Activated T-helper 9 cell treated with anti-CD3 and anti-CD28 coated beads, Interleukin-2, amount 50 U/mL, for 16 hours (primary cell): ENCODE measurements around the gene UBE3D.
"Not testable (repeated sequence)": the region's sequence is repeated elsewhere in the genome, so short reads cannot be mapped to it uniquely, and the experiment has no call there.

ENCODE experiments used
- DNase-seq: peaks from one replicate; pipeline ENCODE4 v3.0.0-alpha.2; 2020; ENCODE audit warnings: low read depth

The UBE3D gene

DNA sequence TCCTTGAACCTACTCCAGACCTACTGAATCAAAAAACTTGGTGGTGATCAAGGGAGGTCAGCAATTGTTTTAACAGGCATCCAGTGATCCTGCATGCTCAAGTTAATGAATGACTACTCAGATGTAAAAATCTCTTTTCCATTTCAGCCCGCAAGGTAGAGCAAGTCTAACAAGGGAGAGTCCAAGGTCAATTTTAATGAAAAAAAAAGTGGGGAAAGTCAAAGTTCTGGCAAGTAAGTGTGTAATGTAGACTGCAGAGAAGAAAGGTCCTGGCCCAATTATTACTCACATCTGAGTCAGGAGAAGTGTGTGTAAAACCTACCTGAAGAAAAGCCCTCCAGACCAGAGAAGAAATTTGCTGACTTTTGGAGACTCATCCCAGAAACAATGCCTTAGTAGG is 193.5 kb downstream of the UBE3D start:
- no peak for DNase-seq

DNA sequence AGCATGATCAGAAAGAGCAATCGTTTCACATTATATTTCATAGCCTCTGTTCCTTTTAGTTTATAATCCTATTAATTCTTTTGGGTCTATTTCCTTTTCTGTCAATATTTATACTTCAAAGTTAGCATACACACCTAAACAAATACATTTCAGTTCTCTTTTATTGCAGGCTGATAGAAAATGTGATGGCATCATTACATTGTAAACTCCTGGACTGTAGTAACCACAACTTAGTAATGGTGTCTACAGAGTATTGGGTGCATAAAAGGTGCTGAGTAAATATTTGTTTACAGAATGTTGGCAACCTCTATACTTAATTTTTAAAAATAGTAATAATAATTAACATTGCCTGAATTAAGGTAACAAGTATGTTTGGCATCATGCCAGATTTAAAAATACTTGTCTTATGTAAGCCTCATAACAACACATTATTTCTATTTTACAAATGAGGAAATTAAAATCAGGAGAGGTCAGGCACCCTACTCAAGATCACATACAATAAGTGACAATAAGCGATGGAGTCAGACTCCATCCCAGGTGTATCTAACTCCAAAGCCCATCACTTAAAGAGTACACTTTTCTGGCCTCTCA is 195.0 kb downstream of the UBE3D start:
- DNase-seq: no peak

DNA sequence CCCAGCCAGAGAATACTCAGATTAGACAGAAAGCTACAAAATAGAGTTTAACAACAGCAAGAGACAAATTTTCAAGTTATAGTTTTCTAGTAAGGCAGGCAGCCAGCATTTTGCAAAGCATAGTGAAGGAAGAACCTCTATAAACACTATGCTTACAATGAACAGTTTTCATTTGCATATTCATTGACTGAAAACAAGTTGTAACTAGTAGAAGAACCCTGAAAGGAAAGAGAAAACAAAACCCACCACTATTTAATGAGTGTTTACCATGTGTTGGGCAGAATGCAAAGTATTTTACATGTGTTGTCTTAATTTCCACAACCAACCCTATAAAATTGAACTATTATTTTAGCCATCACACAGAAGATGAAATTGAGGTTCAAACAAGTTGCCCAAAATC is 196.1 kb downstream of the UBE3D start:
- no peak for DNase-seq

DNA sequence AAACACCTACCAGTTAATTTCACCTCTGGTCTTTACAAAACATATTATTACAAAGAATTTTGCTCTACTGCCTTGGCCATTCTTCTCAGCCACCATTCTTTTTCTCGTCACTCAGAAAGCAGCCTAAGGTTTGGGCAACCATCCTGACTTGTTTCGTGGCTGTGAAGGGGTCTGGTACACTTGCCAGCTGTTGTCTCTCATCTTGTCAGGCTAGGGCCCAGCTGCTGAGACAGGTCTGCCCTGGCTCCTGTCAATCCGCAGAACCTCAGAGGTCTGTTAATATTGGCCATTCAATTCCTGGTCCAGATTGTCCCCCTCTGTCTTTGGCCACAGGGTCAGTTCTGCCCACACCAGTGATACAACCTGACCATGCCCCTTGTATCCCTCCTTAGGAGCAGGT is 197.7 kb downstream of the UBE3D start:
- DNase-seq: no peak

DNA sequence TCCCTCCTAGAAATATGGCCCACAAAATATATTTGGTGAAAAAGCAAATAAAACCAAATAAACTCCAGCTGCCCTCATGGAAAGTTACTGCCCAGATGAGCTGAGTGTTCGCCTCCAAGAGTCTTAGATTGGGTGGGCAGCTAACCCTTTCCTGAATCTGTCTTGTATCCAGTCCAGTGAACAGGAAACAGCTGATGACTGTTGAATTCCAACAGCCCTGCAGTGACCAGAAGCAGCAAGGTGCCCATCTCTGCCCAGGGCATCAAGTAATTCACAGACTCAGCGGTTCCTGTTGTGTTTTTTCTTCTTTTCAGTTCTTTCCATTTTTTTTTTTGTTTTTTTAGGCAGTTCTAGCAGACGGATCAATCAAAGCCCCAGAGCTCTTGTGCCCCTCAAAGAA is 199.2 kb downstream of the UBE3D start:
- no peak for DNase-seq

DNA sequence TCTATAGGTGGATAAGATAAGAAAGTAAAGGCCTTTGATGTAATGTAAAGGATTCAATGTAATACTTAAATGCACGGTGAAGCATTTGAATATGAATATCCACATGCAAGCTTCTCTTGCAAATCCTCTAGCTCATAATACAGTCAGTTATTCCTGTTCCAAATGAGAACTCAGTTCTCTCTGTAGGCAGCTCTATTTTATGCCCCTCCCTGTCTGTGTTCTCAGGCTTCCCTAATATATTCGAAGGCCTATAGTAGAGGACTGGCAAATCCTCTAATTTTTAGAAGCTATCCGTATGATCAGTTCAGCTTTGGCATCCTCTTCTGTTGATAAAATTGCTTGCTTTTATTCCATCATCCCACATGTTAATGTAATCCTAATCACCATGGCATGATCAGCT is 200.2 kb downstream of the UBE3D start:
- DNase-seq: no peak

DNA sequence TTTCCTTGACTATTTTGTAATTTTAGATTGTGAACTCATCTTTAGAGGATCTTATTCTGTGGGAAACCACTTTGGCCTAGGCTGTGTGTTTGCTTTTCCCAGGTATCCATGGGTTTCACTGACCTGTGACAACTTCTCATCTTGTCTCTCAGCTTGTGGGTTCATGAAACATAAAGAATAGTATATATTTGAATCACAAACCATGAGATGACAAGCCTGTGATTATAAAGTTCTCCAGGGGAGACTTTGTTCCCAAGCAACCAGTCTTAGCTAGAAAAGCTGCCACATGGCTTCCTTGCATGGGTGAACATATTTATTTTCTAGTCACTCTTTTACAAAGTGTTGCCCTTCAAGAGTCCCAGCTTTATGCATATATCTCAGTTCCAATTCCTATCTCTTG is 201.9 kb downstream of the UBE3D start:
- DNase-seq: no peak

DNA sequence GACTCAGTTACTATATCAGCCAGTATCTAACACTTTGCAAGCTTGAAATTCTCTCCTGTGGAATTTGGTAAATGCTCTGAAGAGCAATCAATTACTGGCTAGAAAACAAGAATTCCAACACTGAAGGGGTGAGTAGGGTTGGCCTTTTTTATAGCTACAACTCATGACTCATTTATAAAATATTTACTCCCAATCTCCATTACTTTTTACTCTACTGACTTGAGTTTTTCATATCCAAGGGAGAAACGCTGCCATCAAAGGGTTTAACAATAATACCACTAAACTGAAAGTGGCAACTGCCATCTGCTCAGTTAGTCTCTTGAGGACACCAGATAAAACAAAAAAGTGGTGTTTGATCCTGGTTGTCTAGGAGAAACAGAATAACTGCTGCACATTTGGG is 203.1 kb downstream of the UBE3D start:
- no peak for DNase-seq

DNA sequence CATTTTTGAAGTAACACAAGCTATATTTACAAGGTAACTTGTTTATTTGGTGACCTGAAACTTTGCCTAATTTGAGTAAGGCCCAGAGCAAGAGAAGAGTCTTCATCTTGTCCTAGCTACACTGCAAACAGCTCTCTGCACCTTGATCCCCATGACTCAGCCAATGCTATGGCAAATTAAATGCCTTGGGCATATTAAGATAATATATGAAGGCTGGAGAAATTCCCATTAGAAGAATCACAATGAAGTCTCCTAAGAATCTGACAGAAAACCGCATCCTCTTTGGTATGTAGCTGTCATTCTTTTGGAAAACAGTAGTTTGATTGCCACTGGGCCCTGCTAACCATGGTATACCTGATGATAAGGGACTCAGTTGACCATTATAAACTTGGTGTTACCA is 204.5 kb downstream of the UBE3D start:
- DNase-seq: no peak

DNA sequence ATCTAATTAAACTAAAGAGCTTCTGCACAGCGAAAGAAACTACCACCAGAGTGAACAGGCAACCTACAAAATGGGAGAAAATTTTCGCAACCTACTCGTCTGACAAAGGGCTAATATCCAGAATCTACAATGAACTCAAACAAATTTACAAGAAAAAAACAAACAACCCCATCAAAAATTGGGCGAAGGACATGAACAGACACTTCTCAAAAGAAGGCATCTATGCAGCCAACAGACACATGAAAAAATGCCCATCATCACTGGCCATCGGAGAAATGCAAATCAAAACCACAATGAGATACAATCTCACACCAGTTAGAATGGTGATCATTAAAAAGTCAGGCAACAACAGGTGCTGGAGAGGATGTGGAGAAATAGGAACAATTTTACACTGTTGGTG is 209.6 kb downstream of the UBE3D start:
- not testable (repeated sequence) for DNase-seq

DNA sequence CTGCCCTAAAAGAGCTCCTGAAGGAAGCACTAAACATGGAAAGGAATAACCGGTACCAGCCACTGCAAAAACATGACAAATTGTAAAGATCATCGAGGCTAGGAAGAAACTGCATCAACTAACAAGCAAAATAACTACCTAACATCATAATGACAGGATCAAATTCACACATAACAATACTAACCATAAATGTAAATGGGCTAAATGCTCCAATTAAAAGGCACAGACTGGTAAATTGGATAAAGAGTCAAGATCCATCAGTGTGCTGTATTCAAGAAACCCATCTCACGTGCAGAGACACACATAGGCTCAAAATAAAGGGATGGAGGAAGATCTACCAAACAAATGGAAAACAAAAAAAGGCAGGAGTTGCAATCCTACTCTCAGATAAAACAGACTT is 212.7 kb downstream of the UBE3D start:
- not testable (repeated sequence) for DNase-seq

DNA sequence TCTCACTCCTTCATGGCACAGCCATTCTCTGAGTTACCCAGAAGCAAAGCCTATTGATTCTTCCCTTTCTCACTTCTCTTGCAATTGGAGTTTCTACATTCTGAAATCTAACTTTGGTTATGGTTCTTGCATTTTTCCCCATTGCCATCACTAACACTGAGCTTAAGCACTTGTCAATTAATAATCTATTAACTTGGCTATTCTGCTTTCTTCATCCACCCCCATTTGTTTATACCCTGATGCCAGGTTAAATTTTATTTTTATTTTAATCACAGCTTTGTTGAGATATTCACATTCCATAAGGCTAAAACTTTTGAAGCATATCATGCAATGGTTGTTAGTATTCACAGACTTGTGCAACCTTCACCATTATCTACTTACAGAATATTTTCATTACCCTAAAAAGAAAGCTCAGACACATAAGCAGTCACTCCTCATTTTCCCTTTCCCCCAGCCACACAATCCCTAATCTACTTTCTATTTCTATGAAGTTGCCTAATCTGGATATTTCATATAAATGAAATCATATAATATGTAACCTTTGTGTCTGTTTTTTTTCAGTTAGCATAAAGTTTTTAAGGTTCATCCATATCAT is 222.3 kb downstream of the UBE3D start:
- no peak for DNase-seq

DNA sequence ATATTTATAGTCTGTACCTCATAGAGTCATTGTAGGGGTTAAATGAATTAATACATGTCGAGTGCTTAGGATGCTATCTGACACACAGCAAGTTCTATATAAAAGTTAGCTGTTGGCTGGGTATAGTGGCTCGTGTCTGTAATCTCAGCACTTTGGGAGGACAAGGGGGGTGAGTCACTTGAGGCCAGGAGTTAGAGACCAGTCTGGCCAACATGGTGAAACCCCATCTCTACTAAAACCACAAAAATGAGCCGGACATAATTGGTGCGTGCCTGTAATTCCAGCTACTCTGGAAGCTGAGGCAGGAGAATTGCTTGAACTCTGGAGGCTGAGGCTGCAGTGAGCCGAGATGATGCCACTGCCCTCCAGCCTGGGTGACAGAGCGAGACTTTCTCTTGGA is 222.9 kb downstream of the UBE3D start:
- no peak for DNase-seq
